NCI-H2107 (cell line): ENCODE data around the gene RND2.

Source experiments
- DNase-seq: peaks from one replicate; lab custom pipeline; 2025; lab: John Stamatoyannopoulos, UW

Gene RND2

GRCh38 chr17:43006639-43007551, 18.1 kb upstream of the RND2 start, which contains the start of gene IFI35:
TSS of gene IFI35 (plus strand) at chr17:43006784. CDS start at chr17:43006948, 164 bp downstream.
- peak; percentile 21 for DNase-seq

- no peak for DNase-seq
Observed at GRCh38 chr17:43010667-43011308, 14.2 kb upstream of the RND2 start.

DNA sequence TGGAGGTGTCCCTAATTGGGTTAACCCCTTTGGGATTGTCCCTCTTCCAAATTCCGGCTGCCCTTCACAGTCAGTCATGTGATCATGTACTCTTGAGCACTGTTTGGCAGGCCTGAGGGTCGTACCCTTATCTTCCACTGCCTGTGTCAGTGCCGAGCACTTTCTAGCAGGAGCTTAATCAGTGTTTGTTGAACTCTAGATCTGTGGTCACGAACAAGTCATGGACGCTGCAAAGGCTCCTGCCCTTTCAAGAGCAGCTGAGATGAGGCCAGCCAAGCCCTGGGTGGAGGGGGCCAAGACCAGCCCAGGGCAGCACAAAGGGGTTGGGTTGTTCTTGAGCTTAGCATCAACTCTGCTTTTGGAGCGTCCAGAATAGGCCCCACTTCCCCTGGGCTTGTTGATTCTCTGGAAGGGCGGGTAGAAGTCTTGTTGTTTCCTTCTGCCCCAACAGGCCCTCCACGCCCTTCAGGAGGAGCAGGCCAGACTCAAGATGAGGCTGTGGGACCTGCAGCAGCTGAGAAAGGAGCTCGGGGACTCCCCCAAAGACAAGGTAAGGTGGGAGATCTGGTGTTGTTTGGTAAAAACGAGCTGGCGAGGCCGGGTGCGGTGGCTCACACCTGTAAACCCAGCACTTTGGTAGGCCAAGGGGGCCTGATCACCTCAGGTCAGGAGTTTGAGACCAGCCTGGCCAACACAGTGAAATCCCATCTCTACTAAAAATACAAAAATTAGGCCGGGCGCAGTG, 13.1 kb upstream of the RND2 start:
- no peak for DNase-seq

DNA sequence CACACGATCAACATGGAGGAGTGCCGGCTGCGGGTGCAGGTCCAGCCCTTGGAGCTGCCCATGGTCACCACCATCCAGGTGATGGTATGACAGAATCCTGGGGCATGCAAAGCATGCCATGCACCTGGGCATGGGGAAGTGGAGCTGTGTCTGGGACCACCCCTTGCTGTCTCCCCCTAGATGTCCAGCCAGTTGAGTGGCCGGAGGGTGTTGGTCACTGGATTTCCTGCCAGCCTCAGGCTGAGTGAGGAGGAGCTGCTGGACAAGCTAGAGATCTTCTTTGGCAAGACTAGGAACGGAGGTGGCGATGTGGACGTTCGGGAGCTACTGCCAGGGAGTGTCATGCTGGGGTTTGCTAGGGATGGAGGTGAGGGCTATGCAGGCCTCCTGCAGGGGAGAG, 11.7 kb upstream of the RND2 start:
- DNase-seq: no peak

GRCh38 chr17:43014020-43014648, 10.9 kb upstream of the RND2 start:
- DNase-seq: no peak

GRCh38 chr17:43014649-43015542, 10.1 kb upstream of the RND2 start:
- no peak for DNase-seq

GRCh38 chr17:43015579-43015978, 9.5 kb upstream of the RND2 start:
- DNase-seq: no peak

GRCh38 chr17:43016216-43016615, 8.8 kb upstream of the RND2 start:
- DNase-seq: no peak

DNA sequence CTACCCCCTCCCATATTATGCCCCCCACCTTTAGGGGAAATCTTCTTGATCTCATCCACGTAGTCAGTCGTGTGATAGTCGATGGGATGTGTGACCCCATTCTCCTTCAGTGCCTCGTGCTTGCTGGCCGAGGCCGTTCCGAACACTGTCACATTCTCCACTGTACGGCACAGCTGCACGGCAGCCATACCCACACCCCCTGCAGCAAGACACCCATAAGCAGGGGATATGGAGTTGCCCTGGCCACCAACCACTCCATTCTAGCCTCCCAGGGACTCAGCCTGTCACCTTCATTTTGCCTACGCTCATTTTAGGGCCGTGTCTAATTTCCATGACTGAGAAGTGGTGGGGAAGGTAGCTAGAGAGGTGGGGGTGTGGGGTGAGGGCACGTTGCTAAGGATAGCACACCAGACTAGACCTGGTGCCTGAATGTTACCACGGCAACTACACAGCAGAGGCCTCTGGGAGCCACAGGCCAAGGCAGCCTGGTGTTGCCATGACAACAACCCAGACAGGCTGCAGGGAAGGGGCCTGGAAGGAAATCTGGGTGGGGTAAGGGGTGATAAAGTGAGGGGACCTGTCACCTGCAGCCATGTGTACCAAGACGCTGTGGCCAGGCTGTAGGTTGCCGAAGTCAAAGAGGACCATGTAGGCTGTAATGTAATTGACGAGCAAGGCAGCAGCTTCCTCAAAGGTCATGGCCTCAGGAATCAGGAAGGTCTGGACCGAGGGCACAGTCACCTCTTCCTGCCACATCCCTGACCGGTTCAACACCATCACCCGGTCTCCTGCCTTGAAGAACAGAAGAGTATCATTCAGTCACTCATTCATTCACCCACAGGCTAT, 6.8 kb upstream of the RND2 start:
- no peak for DNase-seq

DNA sequence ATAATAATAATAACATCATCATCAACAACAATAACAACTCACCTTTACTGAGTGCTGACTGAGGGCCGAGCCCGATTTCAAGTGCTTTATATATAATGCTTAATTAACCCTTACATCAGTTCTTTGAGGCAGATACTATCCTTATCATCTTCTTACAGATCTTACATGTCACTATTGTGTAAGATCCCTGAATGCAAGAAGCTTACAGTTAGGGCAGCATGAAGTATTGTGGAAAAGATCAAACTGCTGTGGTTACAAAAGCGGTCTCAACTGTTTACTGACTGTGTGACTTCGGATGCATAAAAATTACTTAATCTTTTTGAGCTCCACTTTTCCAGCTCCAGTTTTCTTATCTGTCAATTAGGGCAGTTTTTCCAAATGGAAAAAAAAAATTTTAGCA, 6.1 kb upstream of the RND2 start:
- no peak for DNase-seq

GRCh38 chr17:43019418-43019817, 5.6 kb upstream of the RND2 start:
- DNase-seq: no peak

GRCh38 chr17:43020030-43020621, 4.9 kb upstream of the RND2 start:
- no peak for DNase-seq

DNA sequence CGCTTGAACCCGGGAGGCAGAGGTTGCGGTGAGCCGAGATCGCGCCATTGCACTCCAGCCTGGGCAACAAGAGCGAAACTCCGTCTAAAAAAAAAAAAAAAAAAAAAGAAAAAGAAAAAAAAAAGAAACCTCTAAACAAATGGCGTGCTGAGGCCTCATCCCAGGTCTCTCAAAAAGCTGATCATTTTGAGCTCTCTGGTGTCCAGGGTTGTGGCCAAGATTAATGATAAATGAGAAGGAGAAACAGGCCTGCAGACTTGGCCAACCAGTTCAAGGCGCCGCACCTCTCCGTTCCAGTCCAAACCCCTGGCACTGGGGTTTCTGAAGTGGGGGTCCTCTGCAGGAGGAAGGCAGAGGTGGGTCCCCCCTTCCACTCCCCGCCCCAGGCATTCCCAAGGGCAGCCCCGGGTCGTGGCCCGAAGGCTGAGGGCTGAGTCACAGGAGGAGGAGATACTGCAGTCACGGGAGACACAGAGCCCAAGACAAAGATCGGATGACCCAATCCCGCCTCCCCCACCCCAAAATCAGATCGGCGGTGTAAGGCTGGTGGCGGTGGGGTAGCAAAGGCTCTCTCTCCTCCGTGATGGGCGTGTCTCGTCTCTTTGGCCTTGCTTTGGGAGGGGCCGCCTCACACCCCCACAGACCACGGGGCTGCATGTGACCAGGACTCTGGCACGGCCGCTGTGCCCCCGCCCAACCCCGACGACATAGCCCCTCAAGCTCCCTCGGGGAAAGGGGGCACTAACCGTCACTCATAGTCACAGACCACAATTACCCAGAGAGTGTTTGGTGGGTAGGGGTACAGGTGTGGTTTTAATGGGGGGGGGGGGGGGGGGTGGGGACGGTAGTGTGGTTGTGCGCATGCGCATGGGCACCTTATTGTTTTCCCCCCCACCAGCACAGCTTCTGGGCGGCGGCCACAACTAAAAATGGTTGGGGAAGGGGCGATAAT, 4.0 kb upstream of the RND2 start:
- no peak for DNase-seq

DNA sequence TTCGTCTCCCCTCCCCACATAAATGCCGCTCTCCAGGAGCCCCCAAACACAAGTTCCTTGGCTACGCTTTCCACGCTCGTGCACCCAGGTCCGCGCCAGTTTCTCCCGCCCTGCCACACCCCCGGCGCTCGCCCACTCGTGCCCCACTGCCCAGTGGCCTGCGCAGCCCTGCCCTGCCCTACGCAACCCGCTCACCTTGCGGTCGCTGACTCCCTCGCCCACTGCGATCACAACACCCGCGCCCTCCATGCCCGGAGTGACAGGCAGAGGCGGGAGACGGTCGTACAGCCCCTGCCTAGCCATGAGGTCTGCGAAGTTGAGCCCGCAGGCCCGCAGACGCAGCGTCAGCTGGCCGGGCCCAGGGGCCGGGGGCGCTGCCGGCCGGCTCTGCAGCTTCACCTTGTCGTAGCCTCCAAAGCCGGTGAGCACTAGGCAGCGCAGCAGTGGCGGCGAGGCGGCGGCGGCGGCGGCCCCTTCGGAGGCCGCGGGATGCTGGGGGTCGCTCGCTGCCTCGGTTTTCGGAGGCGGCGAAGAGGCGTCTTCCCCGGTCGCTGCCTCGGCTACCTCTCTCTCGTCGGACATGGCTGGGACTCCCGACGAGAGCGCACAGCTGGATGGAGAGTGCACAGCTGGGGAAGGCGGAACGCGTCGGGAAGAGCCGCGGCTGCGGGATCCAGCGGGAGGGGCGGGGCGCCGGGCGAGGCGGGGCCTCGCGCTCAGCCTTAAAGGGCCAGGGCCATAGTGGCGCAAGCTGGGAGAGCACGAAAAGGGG, 3.1 kb upstream of the RND2 start, which contains the start of gene VAT1:
TSS of gene VAT1 (minus strand) at position 645 of the 772 bp plus-strand sequence. CDS start at position 582, 63 bp downstream.
- DNase-seq: peak; percentile 21

- DNase-seq: no peak
Observed at GRCh38 chr17:43025290-43025657, 243 bp downstream of the RND2 start.

DNA sequence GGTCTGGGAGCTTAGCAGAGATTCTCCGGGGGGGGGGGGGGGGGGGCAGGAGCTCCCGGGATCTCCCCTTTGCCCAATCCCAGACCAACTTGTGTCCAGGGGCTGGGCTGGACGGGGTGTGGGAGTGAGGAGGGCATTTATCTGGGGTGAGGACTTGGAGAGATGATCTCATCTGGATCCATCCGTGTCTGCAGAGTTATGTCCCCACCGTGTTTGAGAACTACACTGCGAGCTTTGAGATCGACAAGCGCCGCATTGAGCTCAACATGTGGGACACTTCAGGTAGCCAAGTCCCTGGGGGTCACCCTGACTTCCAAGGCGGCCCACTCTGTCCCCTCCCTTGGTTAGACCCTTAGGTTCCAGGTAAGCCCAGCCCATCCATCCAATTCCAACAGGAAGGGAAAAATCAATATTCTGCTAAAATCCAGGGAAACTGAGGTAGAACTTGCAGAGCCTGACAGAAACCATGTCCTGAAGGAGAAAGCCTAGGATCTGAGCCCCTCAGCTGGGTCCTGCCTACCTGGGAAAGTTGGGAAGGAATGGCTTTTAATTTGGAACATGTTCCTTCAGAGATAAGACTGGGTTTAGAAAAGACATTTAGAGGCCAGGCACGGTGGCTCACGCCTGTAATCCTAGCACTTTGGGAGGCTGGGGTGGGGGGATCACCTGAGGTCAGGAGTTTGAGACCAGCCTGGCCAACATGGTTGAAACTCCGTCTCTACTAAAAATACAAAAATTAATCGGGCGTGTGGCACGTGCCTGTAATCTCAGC, 921 bp downstream of the RND2 start:
- DNase-seq: no peak

- DNase-seq: no peak
Observed at GRCh38 chr17:43026595-43026994, 1.6 kb downstream of the RND2 start.
